H1 (cell line): Measurements from ENCODE around the gene NUDT7. TPM values are rescaled to one million over a fixed set of nuclear protein-coding genes. Genes with fewer than 3 reads are reported as not detected.

Experiments used
- BRCA1 ChIP-seq: IDR thresholded peaks from 2 replicates; pipeline ENCODE4 v1.6.1; 2012; ENCODE audit warnings: low read depth, low read length, improper control_type of control experiment
- CREB1 ChIP-seq: IDR thresholded peaks from 2 replicates; pipeline ENCODE4 v1.6.1; 2012; ENCODE audit warnings: inconsistent platforms
- CTBP2 ChIP-seq: IDR thresholded peaks from 2 replicates; pipeline ENCODE4 v1.7.0; 2011; ENCODE audit warnings: borderline replicate concordance, mild to moderate bottlenecking, moderate library complexity, mixed read lengths, low read length; ENCODE audit not compliant: insufficient read depth, insufficient read length
- CTCF ChIP-seq, 3 experiments: IDR thresholded peaks; 1 replicate in 2 of 3; 2 replicates in 1 of 3; pipeline versions ENCODE4 v1.5.1 to v1.6.1; 2011; ENCODE audit warnings: low read length in 3 of 3, mild to moderate bottlenecking in 3 of 3, inconsistent platforms in 2 of 3, low read depth in 1 of 3, moderate library complexity in 1 of 3; ENCODE audit not compliant: insufficient read depth in 1 of 3; ENCODE audit errors: control extremely low read depth in 1 of 3
- E2F6 ChIP-seq: IDR thresholded peaks from 2 replicates; pipeline ENCODE4 v1.6.1; 2012; ENCODE audit warnings: inconsistent platforms
- FOSL1 ChIP-seq: IDR thresholded peaks from 2 replicates; pipeline ENCODE4 v1.6.1; 2011; ENCODE audit warnings: mild to moderate bottlenecking, low read depth, low read length, moderate library complexity; ENCODE audit not compliant: insufficient read depth
- JUN ChIP-seq: IDR thresholded peaks from 2 replicates; pipeline ENCODE4 v1.6.1; 2011; ENCODE audit warnings: low read depth, mild to moderate bottlenecking, improper control_type of control experiment, low read length
- KDM1A ChIP-seq: fragments of 200-600, 300-600 bp; sonication (generic); IDR thresholded peaks from 2 replicates; pipeline ENCODE4 v1.7.1; 2016; ENCODE audit warnings: mild to moderate bottlenecking, low read length, borderline replicate concordance
- NRF1 ChIP-seq: IDR thresholded peaks from 2 replicates; pipeline ENCODE4 v1.6.1; 2011; ENCODE audit warnings: mild to moderate bottlenecking, low read depth, low read length, improper control_type of control experiment
- POLR2A ChIP-seq, 2 experiments: IDR thresholded peaks; 1 replicate in 1 of 2; 2 replicates in 1 of 2; pipeline ENCODE4 v1.6.1; 2011; ENCODE audit warnings: low read depth in 2 of 2, low read length in 2 of 2, mild to moderate bottlenecking in 2 of 2; ENCODE audit errors: control extremely low read depth in 1 of 2
- POLR2AphosphoS5 ChIP-seq: IDR thresholded peaks from 2 replicates; pipeline ENCODE4 v1.6.1; 2011; ENCODE audit warnings: low read depth, low read length
- RBBP5 ChIP-seq: IDR thresholded peaks from 2 replicates; pipeline ENCODE4 v1.7.1; 2012; ENCODE audit warnings: low read depth, mild to moderate bottlenecking, inconsistent platforms, low read length, moderate library complexity, borderline replicate concordance
- SIN3A ChIP-seq, 2 experiments: IDR thresholded peaks in 1 of 2; conservative IDR thresholded peaks in 1 of 2; 2 replicates each; pipeline ENCODE4 v1.6.1; 2011 to 2012; ENCODE audit warnings: low read length in 2 of 2, improper control_type of control experiment in 1 of 2, low read depth in 1 of 2, mild to moderate bottlenecking in 1 of 2
- SIRT6 ChIP-seq: IDR thresholded peaks from one replicate; pipeline ENCODE4 v1.7.1; 2012; ENCODE audit warnings: low read length, inconsistent platforms
- SP1 ChIP-seq: IDR thresholded peaks from 2 replicates; pipeline ENCODE4 v1.6.1; 2011; ENCODE audit warnings: low read depth, low read length
- TAF7 ChIP-seq: optimal IDR thresholded peaks from 2 replicates; pipeline ENCODE3; 2011; ENCODE audit warnings: low read depth, mild to moderate bottlenecking, inconsistent platforms, low read length, moderate library complexity, borderline replicate concordance
- TBP ChIP-seq: IDR thresholded peaks from 2 replicates; pipeline ENCODE4 v1.6.1; 2011; ENCODE audit warnings: low read depth, low read length, improper control_type of control experiment
- TEAD4 ChIP-seq: IDR thresholded peaks from 2 replicates; pipeline ENCODE4 v1.6.1; 2012; ENCODE audit warnings: low read depth, low read length, inconsistent platforms, mixed read lengths
- USF2 ChIP-seq: IDR thresholded peaks from 2 replicates; pipeline ENCODE4 v1.6.1; 2011; ENCODE audit warnings: low read length, improper control_type of control experiment
- YY1 ChIP-seq: IDR thresholded peaks from 2 replicates; pipeline ENCODE4 v1.6.1; 2011; ENCODE audit warnings: low read depth, mild to moderate bottlenecking, low read length
- polyA plus RNA-seq, 7 experiments: library from polyadenylated mRNA; depleted of rRNA in 3 of 7; stranded (reverse) in 5 of 7; unstranded in 2 of 7; fragments of >200 nt in 5 of 7; fragments of 200-250 nt in 2 of 7; gene quantifications; 1 replicate in 5 of 7; 2 replicates in 1 of 7; 4 replicates in 1 of 7; pipeline versions ENCODE4 v1.2.1 to v1.2.3, GENCODE V29; 2011 to 2013; ENCODE audit warnings: missing spikeins in 2 of 7, mixed read lengths in 2 of 7
- total RNA-seq: library from RNA; stranded (reverse); fragmentation: NEBNext Ultra II Directional; extraction: Animal tissue kit (Norgen Biotek cat#: 25700); gene quantifications from 2 replicates; pipeline ENCODE4 v1.2.1, GENCODE V29; 2021

Gene NUDT7
- total and polyA plus RNA-seq, 2 of the 8 experiments (the other 6 are each of a cell fraction or from before 2014, with no cell fraction given) = 8.8 to 19.7 TPM

- TF ChIP-seq POLR2AphosphoS5 (peak; percentile 63; the same call in 1 of the 2 replicates), JUN (no peak), E2F6 (0 out of 2 replicates have a peak, but pooled peaks have one; percentile 13), FOSL1 (no peak), POLR2A (IDR thresholded peaks at IDR 0.05; ENCODE audit: control extremely low read depth in 1 of 2, low read depth in 2 of 2, low read length in 2 of 2) (peak; percentile 45 to 89), YY1 (no peak), CTCF (IDR thresholded peaks at IDR 0.05; ENCODE audit: control extremely low read depth in 1 of 3, insufficient read depth in 1 of 3, low read depth in 1 of 3, low read length in 3 of 3) (peak in 2 of 3 experiments; percentile 4 to 42; a peak in 2 of 4 replicates), BRCA1 (no peak), RBBP5 (peak; percentile 70; the same call in 1 of the 2 replicates), SP1 (0 out of 2 replicates have a peak, but pooled peaks have one; percentile 43), TAF7 (peak; percentile 57), KDM1A (peak; percentile 52; the same call in 1 of the 2 replicates), TBP (peak; percentile 74), NRF1 (peak; percentile 87), USF2 (no peak), CREB1 (no peak), TEAD4 (peak; percentile 22; the same call in 1 of the 2 replicates), CTBP2 (no peak), SIRT6 (no peak), SIN3A (conservative IDR thresholded peaks at IDR 0.05 in 1 of 2, IDR thresholded peaks at IDR 0.05 in 1 of 2; ENCODE audit: low read depth in 1 of 2, low read length in 2 of 2) (0 out of 4 replicates have a peak, but pooled peaks of 1 of the 2 experiments have one; percentile 25)
Observed at GRCh38 chr16:77722309-77723107, at the start of gene NUDT7 (continued).
